ENCODE data around the gene CADPS. TPM values are rescaled to one million over a fixed set of nuclear protein-coding genes. Genes with fewer than 3 reads are reported as not detected.

The CADPS gene
- total and polyA plus RNA-seq, 4 donors = 0.13 to 3.6 (median 0.49) TPM

- WGBS, 2 donors = 44 to 77% methylated on average over 2 of the region's 2 CpGs
- no peak for TF ChIP-seq CTCF (IDR thresholded peaks at IDR 0.05; ENCODE audit: control extremely low read depth, extremely low read depth)
- no peak for DNase-seq
- H3K9me3 ChIP-seq (ENCODE audit: control insufficient read depth in 4 of 4, insufficient read depth in 3 of 4, low read length in 3 of 4) = peaks cover 0 to 3% (median 0%) of the 10 kb centered on the region in 4 donors
- no peak overlapping the region for H3K4me3 ChIP-seq
- no peak overlapping the region for H3K27ac ChIP-seq (ENCODE audit: low read depth in 1 of 2, low read length in 1 of 2)
- H3K9ac ChIP-seq (ENCODE audit: insufficient read depth in 1 of 2, low read length in 2 of 2) = no peak overlapping the region
- H3K27me3 ChIP-seq (ENCODE audit: control insufficient read depth in 3 of 3, insufficient read depth in 3 of 3, low read length in 2 of 3) = peaks cover 0 to 9% (median 0%) of the 10 kb centered on the region in 3 donors
- no peaks in the 10 kb centered on the region for H3K36me3 ChIP-seq (ENCODE audit: control insufficient read depth in 4 of 4, insufficient read depth in 4 of 4, low read length in 4 of 4)
- no peak for ATAC-seq (ENCODE audit: insufficient read depth, low FRiP score)
- H3K4me1 ChIP-seq (ENCODE audit: control insufficient read depth in 5 of 5, insufficient read depth in 5 of 5, low read length in 5 of 5) = no peaks in the 10 kb centered on the region
Measured at GRCh38 chr3:62898530-62899496, 23.6 kb upstream of the CADPS start.

- 84 to 94% methylated on average over 3 of the region's 3 CpGs for WGBS, 2 donors
- no peak for ATAC-seq (ENCODE audit: insufficient read depth, low FRiP score)
- H3K36me3 ChIP-seq (ENCODE audit: control insufficient read depth in 4 of 4, insufficient read depth in 4 of 4, low read length in 4 of 4) = no peaks in the 10 kb centered on the region
- no peak overlapping the region for H3K4me3 ChIP-seq
- H3K9ac ChIP-seq (ENCODE audit: insufficient read depth in 1 of 2, low read length in 2 of 2) = no peak overlapping the region
- no peaks in the 10 kb centered on the region for H3K9me3 ChIP-seq (ENCODE audit: control insufficient read depth in 4 of 4, insufficient read depth in 3 of 4, low read length in 3 of 4)
- H3K27ac ChIP-seq (ENCODE audit: low read depth in 1 of 2, low read length in 1 of 2) = no peak overlapping the region
- no peak for DNase-seq
- no peaks in the 10 kb centered on the region for H3K4me1 ChIP-seq (ENCODE audit: control insufficient read depth in 5 of 5, insufficient read depth in 5 of 5, low read length in 5 of 5)
- H3K27me3 ChIP-seq (ENCODE audit: control insufficient read depth in 3 of 3, insufficient read depth in 3 of 3, low read length in 2 of 3) = peaks cover 0 to 9% (median 0%) of the 10 kb centered on the region in 3 donors
- TF ChIP-seq CTCF (IDR thresholded peaks at IDR 0.05; ENCODE audit: control extremely low read depth, extremely low read depth) = no peak
Measured at GRCh38 chr3:62895901-62896300, 20.7 kb upstream of the CADPS start.

GRCh38 chr3:62892951-62893350 is 17.7 kb upstream of the CADPS start:
- peaks cover 0 to 6% (median 0%) of the 10 kb centered on the region in 3 donors for H3K27me3 ChIP-seq (ENCODE audit: control insufficient read depth in 3 of 3, insufficient read depth in 3 of 3, low read length in 2 of 3)
- H3K4me3 ChIP-seq = no peak overlapping the region
- H3K27ac ChIP-seq (ENCODE audit: low read depth in 1 of 2, low read length in 1 of 2) = no peak overlapping the region
- 65 to 71% methylated on average over 2 of the region's 2 CpGs for WGBS, 2 donors
- no peak for DNase-seq
- H3K9ac ChIP-seq (ENCODE audit: insufficient read depth in 1 of 2, low read length in 2 of 2) = no peak overlapping the region
- H3K36me3 ChIP-seq (ENCODE audit: control insufficient read depth in 4 of 4, insufficient read depth in 4 of 4, low read length in 4 of 4) = no peaks in the 10 kb centered on the region
- TF ChIP-seq CTCF (IDR thresholded peaks at IDR 0.05; ENCODE audit: control extremely low read depth, extremely low read depth) = no peak
- H3K9me3 ChIP-seq (ENCODE audit: control insufficient read depth in 4 of 4, insufficient read depth in 3 of 4, low read length in 3 of 4) = peaks cover 0 to 2% (median 0%) of the 10 kb centered on the region in 4 donors
- H3K4me1 ChIP-seq (ENCODE audit: control insufficient read depth in 5 of 5, insufficient read depth in 5 of 5, low read length in 5 of 5) = no peaks in the 10 kb centered on the region
- ATAC-seq (ENCODE audit: insufficient read depth, low FRiP score) = no peak

All from lung (tissue), 12 donors.